Effector CD4-positive, alpha-beta T cell (primary cell): Measurements from ENCODE around the gene VWA7.

Experiments
- DNase-seq: peaks from one replicate; pipeline ENCODE4 v3.0.0-alpha.2; 2020

VWA7 gene

GRCh38 chr6:31727717-31728671, 49.1 kb downstream of the VWA7 start:
- no peak for DNase-seq

GRCh38 chr6:31727034-31727716, 50.0 kb downstream of the VWA7 start:
- DNase-seq: no peak

- no peak for DNase-seq
Measured at GRCh38 chr6:31725502-31726350, 51.4 kb downstream of the VWA7 start.

GRCh38 chr6:31723980-31724691, 53.0 kb downstream of the VWA7 start:
- no peak for DNase-seq

GRCh38 chr6:31723245-31723979, 53.7 kb downstream of the VWA7 start, which contains the start of gene MPIG6B:
MPIG6B (plus strand) TSS chr6:31723373; CDS start chr6:31723384, 11 bp downstream.
- no peak for DNase-seq

- no peak for DNase-seq
Measured at GRCh38 chr6:31722173-31722572, 55.0 kb downstream of the VWA7 start.

- no peak for DNase-seq
Measured at GRCh38 chr6:31721351-31722020, 55.6 kb downstream of the VWA7 start, which contains the start of gene LY6G6C. LY6G6C (minus strand) TSS chr6:31721746; CDS start chr6:31721679, 67 bp downstream.

GRCh38 chr6:31720196-31720770, 56.8 kb downstream of the VWA7 start:
- DNase-seq: no peak

GRCh38 chr6:31719001-31719400, 58.1 kb downstream of the VWA7 start:
- no peak for DNase-seq

GRCh38 chr6:31718265-31718664, 58.9 kb downstream of the VWA7 start:
- no peak for DNase-seq

- DNase-seq: no peak
Measured at GRCh38 chr6:31717499-31718222, 59.5 kb downstream of the VWA7 start.
